Measurements from ENCODE around the gene ZNF202.

The ZNF202 gene

GRCh38 chr11:123741159-123742030 is at the start of gene ZNF202:
Gene ZNF202 (minus strand): TSS chr11:123741660. CDS start chr11:123730888, 10,772 bp downstream.
- TF ChIP-seq CTCF (IDR thresholded peaks at IDR 0.05): no peak
- peak within 1 kb of the TSS; percentile 89 for H3K4me3 ChIP-seq
- H3K27ac ChIP-seq: peak within 1 kb of the TSS; percentile 61 to 86
- peak; percentile 93 for DNase-seq (ENCODE audit: low spot score)

GRCh38 chr11:123783536-123783935 is 42.1 kb upstream of the ZNF202 start:
- DNase-seq (ENCODE audit: low spot score): no peak
- no peak overlapping the region for H3K27ac ChIP-seq
- no peak overlapping the region for H3K4me3 ChIP-seq
- TF ChIP-seq CTCF (IDR thresholded peaks at IDR 0.05): no peak

GRCh38 chr11:123778511-123778910 is 37.1 kb upstream of the ZNF202 start:
- Histone ChIP-seq H3K4me3 (no peak overlapping the region), H3K27ac (no peak overlapping the region)
- no peak for TF ChIP-seq CTCF (IDR thresholded peaks at IDR 0.05)
- DNase-seq (ENCODE audit: low spot score): no peak

- Histone ChIP-seq H3K4me3 (no peak overlapping the region), H3K27ac (no peak overlapping the region)
- no peak for TF ChIP-seq CTCF (IDR thresholded peaks at IDR 0.05)
- DNase-seq (ENCODE audit: low spot score): no peak
These were observed 34.5 kb upstream of the ZNF202 start for GRCh38 chr11:123775715-123776549.

- no peak for TF ChIP-seq CTCF (IDR thresholded peaks at IDR 0.05)
- H3K27ac ChIP-seq: no peak overlapping the region
- DNase-seq (ENCODE audit: low spot score): no peak
- no peak overlapping the region for H3K4me3 ChIP-seq
These were observed 33.8 kb upstream of the ZNF202 start for GRCh38 chr11:123775289-123775688.

GRCh38 chr11:123773959-123774358 is 32.5 kb upstream of the ZNF202 start:
- no peak overlapping the region for H3K27ac ChIP-seq
- TF ChIP-seq CTCF (IDR thresholded peaks at IDR 0.05): no peak
- no peak overlapping the region for H3K4me3 ChIP-seq
- no peak for DNase-seq (ENCODE audit: low spot score)

Measured in coronary artery (tissue), 2 donors.